HUES48 (cell line): ENCODE data around the gene MRGPRE.

Experiments used
- H3K27ac ChIP-seq: one replicate; pipeline ENCODE4 v1.7.0; 2013; ENCODE audit warnings: low read depth, low read length, inconsistent platforms
- H3K27me3 ChIP-seq: 2 replicates; pipeline ENCODE4 v1.6.1; 2013; ENCODE audit warnings: mild to moderate bottlenecking, low read length; ENCODE audit not compliant: control insufficient read depth, insufficient read depth
- H3K36me3 ChIP-seq: 2 replicates; pipeline ENCODE4 v1.6.1; 2013; ENCODE audit warnings: low read length; ENCODE audit not compliant: control insufficient read depth, insufficient read depth
- H3K4me1 ChIP-seq: 2 replicates; pipeline ENCODE4 v1.6.1; 2013; ENCODE audit warnings: mild to moderate bottlenecking, low read length; ENCODE audit not compliant: control insufficient read depth, insufficient read depth
- H3K4me3 ChIP-seq: 2 replicates; pipeline ENCODE4 v1.5.1; 2013; ENCODE audit warnings: mild to moderate bottlenecking, low read depth, low read length
- H3K9ac ChIP-seq: 2 replicates; pipeline ENCODE4 v1.6.1; 2013; ENCODE audit warnings: mild to moderate bottlenecking, low read depth, low read length, moderate library complexity
- H3K9me3 ChIP-seq: 2 replicates; pipeline ENCODE4 v1.6.1; 2013; ENCODE audit warnings: low read length; ENCODE audit not compliant: control insufficient read depth, insufficient read depth

MRGPRE gene

GRCh38 chr11:3243880-3244279, 11.7 kb upstream of the MRGPRE start:
- no peak overlapping the region for H3K9ac ChIP-seq
- H3K9me3 ChIP-seq, result peaks cover 33% of the 10 kb centered on the region
- no peaks in the 10 kb centered on the region for H3K27me3 ChIP-seq
- no peak overlapping the region for H3K4me3 ChIP-seq
- no peaks in the 10 kb centered on the region for H3K36me3 ChIP-seq
- H3K27ac ChIP-seq, result no peak overlapping the region
- 0 out of 2 replicates have a peak, but pooled peaks cover 3% of the 10 kb centered on the region for H3K4me1 ChIP-seq

GRCh38 chr11:3237119-3237518, 4.9 kb upstream of the MRGPRE start:
- H3K9ac ChIP-seq, result no peak overlapping the region
- peaks cover 5% of the 10 kb centered on the region; the same call in 1 of the 2 replicates for H3K9me3 ChIP-seq
- H3K27ac ChIP-seq, result no peak overlapping the region
- no peaks in the 10 kb centered on the region for H3K36me3 ChIP-seq
- no peak overlapping the region for H3K4me3 ChIP-seq
- no peaks in the 10 kb centered on the region for H3K27me3 ChIP-seq
- H3K4me1 ChIP-seq, result 0 out of 2 replicates have a peak, but pooled peaks cover 8% of the 10 kb centered on the region

DNA sequence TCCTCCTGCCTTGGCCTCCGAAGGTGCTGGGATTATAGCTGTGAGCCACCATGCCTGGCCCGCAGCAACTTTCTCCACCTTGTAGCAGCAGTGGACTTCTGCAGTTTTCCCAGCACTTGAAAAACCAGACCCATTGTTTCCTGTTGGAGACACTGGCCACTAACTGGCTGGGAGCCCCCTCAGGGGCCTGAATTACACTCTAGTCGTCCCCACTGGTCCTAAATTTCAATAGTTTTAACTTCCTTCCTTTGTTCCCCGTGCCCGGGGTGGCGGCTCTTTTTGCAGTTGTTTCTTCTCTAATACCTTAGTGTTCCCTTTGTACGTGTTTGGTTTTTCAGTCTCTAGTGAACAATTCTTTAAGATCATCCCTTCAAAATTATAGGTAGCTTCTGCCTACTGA, 2.6 kb upstream of the MRGPRE start:
- 0 out of 2 replicates have a peak, but pooled peaks cover 5% of the 10 kb centered on the region for H3K4me1 ChIP-seq
- no peak overlapping the region for H3K9ac ChIP-seq
- no peaks in the 10 kb centered on the region for H3K9me3 ChIP-seq
- no peaks in the 10 kb centered on the region for H3K27me3 ChIP-seq
- no peaks in the 10 kb centered on the region for H3K36me3 ChIP-seq
- no peak overlapping the region for H3K27ac ChIP-seq
- H3K4me3 ChIP-seq, result no peak overlapping the region

- Histone ChIP-seq H3K9ac (no peak overlapping the region), H3K27me3 (no peaks in the 10 kb centered on the region), H3K4me1 (0 out of 2 replicates have a peak, but pooled peaks cover 5% of the 10 kb centered on the region), H3K9me3 (no peaks in the 10 kb centered on the region), H3K36me3 (no peaks in the 10 kb centered on the region), H3K27ac (no peak overlapping the region), H3K4me3 (no peak overlapping the region)
Observed at GRCh38 chr11:3232956-3233355, 739 bp upstream of the MRGPRE start.

DNA sequence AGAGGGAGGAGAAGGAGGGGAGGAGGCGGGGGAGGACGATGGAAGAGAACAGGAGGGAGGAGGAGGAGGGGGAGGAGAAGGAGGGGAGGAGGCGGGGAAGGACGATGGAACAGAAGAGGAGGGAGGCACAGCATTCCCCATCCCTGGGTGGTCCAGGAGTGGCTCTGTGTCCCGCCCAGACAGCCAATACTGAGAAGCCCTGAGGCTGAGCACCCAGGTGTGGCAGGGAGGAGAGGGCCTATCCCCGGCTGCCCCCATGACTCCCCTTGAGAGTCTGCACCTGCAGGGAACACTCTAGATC, 717 bp downstream of the MRGPRE start:
- Histone ChIP-seq H3K36me3 (no peaks in the 10 kb centered on the region), H3K27me3 (no peaks in the 10 kb centered on the region), H3K27ac (no peak overlapping the region), H3K9ac (no peak overlapping the region), H3K4me1 (no peaks in the 10 kb centered on the region), H3K9me3 (no peaks in the 10 kb centered on the region), H3K4me3 (no peak overlapping the region)

GRCh38 chr11:3230636-3231549, 1.3 kb downstream of the MRGPRE start:
- no peak overlapping the region for H3K9ac ChIP-seq
- H3K27ac ChIP-seq, result no peak overlapping the region
- H3K4me3 ChIP-seq, result no peak overlapping the region
- no peaks in the 10 kb centered on the region for H3K4me1 ChIP-seq
- no peaks in the 10 kb centered on the region for H3K36me3 ChIP-seq
- no peaks in the 10 kb centered on the region for H3K9me3 ChIP-seq
- H3K27me3 ChIP-seq, result no peaks in the 10 kb centered on the region

- no peak overlapping the region for H3K27ac ChIP-seq
- no peaks in the 10 kb centered on the region for H3K27me3 ChIP-seq
- no peaks in the 10 kb centered on the region for H3K36me3 ChIP-seq
- no peaks in the 10 kb centered on the region for H3K9me3 ChIP-seq
- H3K4me1 ChIP-seq, result no peaks in the 10 kb centered on the region
- H3K9ac ChIP-seq, result no peak overlapping the region
- no peak overlapping the region for H3K4me3 ChIP-seq
Observed at GRCh38 chr11:3229673-3230630, 2.3 kb downstream of the MRGPRE start.

GRCh38 chr11:3228445-3228829, 3.8 kb downstream of the MRGPRE start:
- Histone ChIP-seq H3K4me3 (no peak overlapping the region), H3K4me1 (0 out of 2 replicates have a peak, but pooled peaks cover 5% of the 10 kb centered on the region), H3K27ac (no peak overlapping the region), H3K9ac (no peak overlapping the region), H3K27me3 (no peaks in the 10 kb centered on the region), H3K36me3 (no peaks in the 10 kb centered on the region), H3K9me3 (no peaks in the 10 kb centered on the region)

GRCh38 chr11:3227568-3228444, 4.4 kb downstream of the MRGPRE start:
- Histone ChIP-seq H3K4me3 (no peak overlapping the region), H3K27ac (no peak overlapping the region), H3K36me3 (no peaks in the 10 kb centered on the region), H3K9me3 (no peaks in the 10 kb centered on the region), H3K9ac (no peak overlapping the region), H3K4me1 (0 out of 2 replicates have a peak, but pooled peaks cover 5% of the 10 kb centered on the region), H3K27me3 (no peaks in the 10 kb centered on the region)

GRCh38 chr11:3226846-3227567, 5.2 kb downstream of the MRGPRE start:
- Histone ChIP-seq H3K9me3 (no peaks in the 10 kb centered on the region), H3K27ac (no peak overlapping the region), H3K4me3 (no peak overlapping the region), H3K4me1 (0 out of 2 replicates have a peak, but pooled peaks cover 5% of the 10 kb centered on the region), H3K27me3 (no peaks in the 10 kb centered on the region), H3K9ac (no peak overlapping the region), H3K36me3 (no peaks in the 10 kb centered on the region)
